ENCODE data around the gene PAGR1. TPM values are rescaled to one million over a fixed set of nuclear protein-coding genes. Genes with fewer than 3 reads are reported as not detected.
A peak's percentile ranks its signal among the peaks of the same experiment; 100 is the strongest.

PAGR1 gene
- total and polyA plus RNA-seq, 2 of the 13 experiments (the other 11 are each of a cell fraction or from before 2014, with no cell fraction given): 9.8 to 66.4 TPM

DNA sequence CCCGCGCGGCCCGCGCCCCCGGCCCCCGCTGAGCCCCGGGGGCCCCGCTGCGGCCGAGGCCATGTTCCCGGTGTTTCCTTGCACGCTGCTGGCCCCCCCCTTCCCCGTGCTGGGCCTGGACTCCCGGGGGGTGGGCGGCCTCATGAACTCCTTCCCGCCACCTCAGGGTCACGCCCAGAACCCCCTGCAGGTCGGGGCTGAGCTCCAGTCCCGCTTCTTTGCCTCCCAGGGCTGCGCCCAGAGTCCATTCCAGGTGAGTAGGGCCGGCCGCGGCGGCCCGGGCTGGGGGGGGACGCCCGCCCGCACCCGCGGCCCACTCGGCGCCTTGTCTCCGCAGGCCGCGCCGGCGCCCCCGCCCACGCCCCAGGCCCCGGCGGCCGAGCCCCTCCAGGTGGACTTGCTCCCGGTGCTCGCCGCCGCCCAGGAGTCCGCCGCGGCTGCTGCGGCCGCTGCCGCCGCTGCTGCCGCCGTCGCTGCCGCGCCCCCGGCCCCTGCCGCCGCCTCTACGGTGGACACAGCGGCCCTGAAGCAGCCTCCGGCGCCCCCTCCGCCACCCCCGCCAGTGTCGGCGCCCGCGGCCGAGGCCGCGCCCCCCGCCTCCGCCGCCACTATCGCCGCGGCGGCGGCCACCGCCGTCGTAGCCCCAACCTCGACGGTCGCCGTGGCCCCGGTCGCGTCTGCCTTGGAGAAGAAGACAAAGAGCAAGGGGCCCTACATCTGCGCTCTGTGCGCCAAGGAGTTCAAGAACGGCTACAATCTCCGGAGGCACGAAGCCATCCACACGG lies 9.1 kb upstream of the PAGR1 start (continued):
- no peak; the same call in 1 of the 2 replicates for TF ChIP-seq REL (CRISPR knock-in tag; conservative IDR thresholded peaks at IDR 0.05)
- TF ChIP-seq ZNF350 (CRISPR knock-in tag; IDR thresholded peaks at IDR 0.05; ENCODE audit: borderline replicate concordance, low read depth): no peak
- no peak for TF ChIP-seq ZNF850 (CRISPR knock-in tag; conservative IDR thresholded peaks at IDR 0.05)
- no peak for TF ChIP-seq ZBTB37 (CRISPR knock-in tag; IDR thresholded peaks at IDR 0.05)
- no peak for TF ChIP-seq ZBTB4 (CRISPR knock-in tag; IDR thresholded peaks at IDR 0.05; ENCODE audit: borderline replicate concordance)
- no peak for TF ChIP-seq HMGA1 (CRISPR knock-in tag; conservative IDR thresholded peaks at IDR 0.05)
- TF ChIP-seq, protein P1, sequence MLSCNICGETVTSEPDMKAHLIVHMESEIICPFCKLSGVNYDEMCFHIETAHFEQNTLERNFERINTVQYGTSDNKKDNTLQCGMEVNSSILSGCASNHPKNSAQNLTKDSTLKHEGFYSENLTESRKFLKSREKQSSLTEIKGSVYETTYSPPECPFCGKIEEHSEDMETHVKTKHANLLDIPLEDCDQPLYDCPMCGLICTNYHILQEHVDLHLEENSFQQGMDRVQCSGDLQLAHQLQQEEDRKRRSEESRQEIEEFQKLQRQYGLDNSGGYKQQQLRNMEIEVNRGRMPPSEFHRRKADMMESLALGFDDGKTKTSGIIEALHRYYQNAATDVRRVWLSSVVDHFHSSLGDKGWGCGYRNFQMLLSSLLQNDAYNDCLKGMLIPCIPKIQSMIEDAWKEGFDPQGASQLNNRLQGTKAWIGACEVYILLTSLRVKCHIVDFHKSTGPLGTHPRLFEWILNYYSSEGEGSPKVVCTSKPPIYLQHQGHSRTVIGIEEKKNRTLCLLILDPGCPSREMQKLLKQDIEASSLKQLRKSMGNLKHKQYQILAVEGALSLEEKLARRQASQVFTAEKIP (CRISPR knock-in tag; IDR thresholded peaks at IDR 0.05; ENCODE audit: borderline replicate concordance): no peak
- no peak for TF ChIP-seq THYN1 (CRISPR knock-in tag; IDR thresholded peaks at IDR 0.05; ENCODE audit: borderline replicate concordance, low read depth)
- TF ChIP-seq ZNF768 (CRISPR knock-in tag; IDR thresholded peaks at IDR 0.05): peak; percentile 50
- TF ChIP-seq NFE2L2 (IDR thresholded peaks at IDR 0.05; ENCODE audit: low read length): no peak
- TF ChIP-seq, protein P2, sequence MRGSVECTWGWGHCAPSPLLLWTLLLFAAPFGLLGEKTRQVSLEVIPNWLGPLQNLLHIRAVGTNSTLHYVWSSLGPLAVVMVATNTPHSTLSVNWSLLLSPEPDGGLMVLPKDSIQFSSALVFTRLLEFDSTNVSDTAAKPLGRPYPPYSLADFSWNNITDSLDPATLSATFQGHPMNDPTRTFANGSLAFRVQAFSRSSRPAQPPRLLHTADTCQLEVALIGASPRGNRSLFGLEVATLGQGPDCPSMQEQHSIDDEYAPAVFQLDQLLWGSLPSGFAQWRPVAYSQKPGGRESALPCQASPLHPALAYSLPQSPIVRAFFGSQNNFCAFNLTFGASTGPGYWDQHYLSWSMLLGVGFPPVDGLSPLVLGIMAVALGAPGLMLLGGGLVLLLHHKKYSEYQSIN (CRISPR knock-in tag; IDR thresholded peaks at IDR 0.05; ENCODE audit: borderline replicate concordance): no peak
- no peak for TF ChIP-seq ZNF674 (CRISPR knock-in tag; IDR thresholded peaks at IDR 0.05; ENCODE audit: low read depth)
- TF ChIP-seq ZKSCAN1 (IDR thresholded peaks at IDR 0.05; ENCODE audit: low read length): no peak
- no peak for TF ChIP-seq ZNF430 (CRISPR knock-in tag; IDR thresholded peaks at IDR 0.05)
- TF ChIP-seq CAMTA2 (CRISPR knock-in tag; IDR thresholded peaks at IDR 0.05; ENCODE audit: borderline replicate concordance): no peak
- no peak for TF ChIP-seq ZNF101 (CRISPR knock-in tag; IDR thresholded peaks at IDR 0.05; ENCODE audit: borderline replicate concordance, low read depth)
- peak; percentile 26; the same call in 1 of the 2 replicates for TF ChIP-seq SIN3A (IDR thresholded peaks at IDR 0.05; ENCODE audit: borderline replicate concordance, low read depth, low read length)
- no peak for TF ChIP-seq SMYD3 (CRISPR knock-in tag; IDR thresholded peaks at IDR 0.05)
- no peak for TF ChIP-seq NFIC (IDR thresholded peaks at IDR 0.05; ENCODE audit: low read length)
- TF ChIP-seq ZMYM4 (CRISPR knock-in tag; IDR thresholded peaks at IDR 0.05): 0 out of 2 replicates have a peak, but pooled peaks have one; percentile 28

Data from HepG2 (cell line).